Parathyroid adenoma (tissue), 2 donors: ENCODE results near the gene APIP.

Experiments used
- H2AFZ ChIP-seq: fragments of 300-600 bp; sonication (generic); one replicate; pipeline ENCODE4 v1.7.0; 2017; ENCODE audit warnings: antibody characterized with exemption, mild to moderate bottlenecking
- H3K27ac ChIP-seq: fragments of 300-600 bp; sonication (generic); one replicate; pipeline ENCODE4 v1.7.0; 2017
- H3K27me3 ChIP-seq: fragments of 300-600 bp; sonication (generic); one replicate; pipeline ENCODE4 v1.7.0; 2017; ENCODE audit warnings: low read length; ENCODE audit not compliant: control insufficient read depth, insufficient read depth
- H3K36me3 ChIP-seq: fragments of 300-600 bp; sonication (generic); one replicate; pipeline ENCODE4 v1.7.0; 2017; ENCODE audit warnings: low read length; ENCODE audit not compliant: control insufficient read depth, insufficient read depth
- H3K4me1 ChIP-seq: fragments of 300-600 bp; sonication (generic); one replicate; pipeline ENCODE4 v1.7.0; 2017; ENCODE audit warnings: control low read depth
- H3K4me2 ChIP-seq: fragments of 300-600 bp; sonication (generic); one replicate; pipeline ENCODE4 v1.7.0; 2017; ENCODE audit warnings: low read length
- H3K4me3 ChIP-seq: fragments of 300-600 bp; sonication (generic); one replicate; pipeline ENCODE4 v1.7.0; 2017; ENCODE audit warnings: low read depth, low read length
- H3K79me2 ChIP-seq: fragments of 300-600 bp; sonication (generic); one replicate; pipeline ENCODE4 v1.7.0; 2017; ENCODE audit warnings: control low read depth
- H3K9ac ChIP-seq: fragments of 300-600 bp; sonication (generic); one replicate; pipeline ENCODE4 v1.7.0; 2017; ENCODE audit warnings: mild to moderate bottlenecking
- H3K9me3 ChIP-seq: fragments of 300-600 bp; sonication (generic); one replicate; pipeline ENCODE4 v1.7.0; 2017; ENCODE audit warnings: low read length; ENCODE audit not compliant: control insufficient read depth
- CTCF ChIP-seq: fragments of 300-600 bp; sonication (generic); IDR thresholded peaks from one replicate; pipeline ENCODE4 v1.7.0; 2017; ENCODE audit warnings: antibody characterized with exemption, mild to moderate bottlenecking
- donor health status: primary hyperparathyroidism.

APIP gene

GRCh38 chr11:34938611-34939010, 22.4 kb upstream of the APIP start:
- Histone ChIP-seq H3K27ac (no peak overlapping the region), H3K9ac (no peak overlapping the region), H3K79me2 (peaks cover 3% of the 10 kb centered on the region), H3K4me3 (no peak overlapping the region), H2AFZ (no peak overlapping the region), H3K4me2 (no peak overlapping the region), H3K27me3 (no peaks in the 10 kb centered on the region), H3K9me3 (no peaks in the 10 kb centered on the region), H3K36me3 (no peaks in the 10 kb centered on the region), H3K4me1 (no peaks in the 10 kb centered on the region)
- TF ChIP-seq CTCF: no peak

GRCh38 chr11:34936945-34937629, 20.9 kb upstream of the APIP start:
- peaks cover 3% of the 10 kb centered on the region for H3K79me2 ChIP-seq
- no peak overlapping the region for H3K9ac ChIP-seq
- no peak overlapping the region for H2AFZ ChIP-seq
- TF ChIP-seq CTCF: no peak
- no peaks in the 10 kb centered on the region for H3K36me3 ChIP-seq
- H3K4me2 ChIP-seq: no peak overlapping the region
- no peaks in the 10 kb centered on the region for H3K9me3 ChIP-seq
- no peak overlapping the region for H3K27ac ChIP-seq
- H3K4me1 ChIP-seq: no peaks in the 10 kb centered on the region
- no peaks in the 10 kb centered on the region for H3K27me3 ChIP-seq
- no peak overlapping the region for H3K4me3 ChIP-seq

GRCh38 chr11:34929794-34930763, 13.9 kb upstream of the APIP start:
- H3K27ac ChIP-seq: no peak overlapping the region
- H3K79me2 ChIP-seq: peaks cover 13% of the 10 kb centered on the region
- H3K9me3 ChIP-seq: no peaks in the 10 kb centered on the region
- H3K27me3 ChIP-seq: no peaks in the 10 kb centered on the region
- no peak overlapping the region for H2AFZ ChIP-seq
- no peak for TF ChIP-seq CTCF
- peaks cover 3% of the 10 kb centered on the region for H3K4me1 ChIP-seq
- no peaks in the 10 kb centered on the region for H3K36me3 ChIP-seq
- H3K4me2 ChIP-seq: no peak overlapping the region
- no peak overlapping the region for H3K4me3 ChIP-seq
- H3K9ac ChIP-seq: no peak overlapping the region

- H3K9ac ChIP-seq: no peak overlapping the region
- no peaks in the 10 kb centered on the region for H3K36me3 ChIP-seq
- no peak overlapping the region for H2AFZ ChIP-seq
- peaks cover 3% of the 10 kb centered on the region for H3K4me1 ChIP-seq
- H3K27ac ChIP-seq: no peak overlapping the region
- no peak overlapping the region for H3K4me2 ChIP-seq
- H3K27me3 ChIP-seq: no peaks in the 10 kb centered on the region
- TF ChIP-seq CTCF: no peak
- H3K9me3 ChIP-seq: no peaks in the 10 kb centered on the region
- H3K79me2 ChIP-seq: peaks cover 13% of the 10 kb centered on the region
- H3K4me3 ChIP-seq: no peak overlapping the region
Measured at GRCh38 chr11:34928960-34929680, 12.9 kb upstream of the APIP start.
